Liver (tissue), 3 donors: ENCODE data around the gene USH2A.

ENCODE experiments used
- JUND ChIP-seq, 2 donors: IDR thresholded peaks; 2 replicates each; pipeline ENCODE4 v1.6.1; 2016; ENCODE audit warnings: antibody characterized with exemption in 2 of 2
- RAD21 ChIP-seq, 2 donors: IDR thresholded peaks; 2 replicates each; pipeline ENCODE4 v1.6.1; 2016; ENCODE audit warnings: antibody characterized with exemption in 2 of 2, mild to moderate bottlenecking in 2 of 2
- TF ChIP-seq, protein P1 (sequence below): IDR thresholded peaks from 2 replicates; pipeline ENCODE4 v1.6.1; 2016; ENCODE audit warnings: antibody characterized with exemption, mild to moderate bottlenecking
- TF ChIP-seq, protein P2 (sequence below): fragments of 150-350 bp; IDR thresholded peaks from 2 replicates; pipeline ENCODE4 v1.5.1; 2017; ENCODE audit warnings: improper control_type of control experiment, low read depth, low read length; ENCODE audit not compliant: missing input control
- TF ChIP-seq, protein P3 (sequence below): IDR thresholded peaks from 2 replicates; pipeline ENCODE4 v1.6.1; 2016; ENCODE audit warnings: antibody characterized with exemption
- TF ChIP-seq, protein P4 (sequence below): IDR thresholded peaks from 2 replicates; pipeline ENCODE4 v1.6.1; 2016; ENCODE audit warnings: antibody characterized with exemption
- donor health status: healthy.
- donor health status: healthy.

DNA sequence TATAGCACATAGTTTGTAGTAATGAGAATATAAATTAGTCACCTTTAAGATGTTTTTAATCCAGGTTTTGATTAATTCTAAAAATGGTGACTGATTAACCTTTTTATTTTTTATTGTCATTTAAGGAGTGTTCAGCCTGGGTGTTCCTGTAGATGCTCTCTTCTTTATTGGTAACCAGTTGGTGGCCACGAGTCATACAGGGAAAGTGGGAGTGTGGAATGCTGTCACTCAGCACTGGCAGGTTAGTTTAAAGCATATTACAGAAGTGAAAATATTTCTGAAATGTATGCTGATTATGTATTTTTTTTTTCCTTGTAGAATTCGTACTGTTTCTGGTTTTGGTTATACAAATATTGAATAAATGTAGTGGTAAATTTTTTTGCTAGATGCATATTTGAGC, 828.0 kb downstream of the USH2A start:
- TF ChIP-seq, protein P1, sequence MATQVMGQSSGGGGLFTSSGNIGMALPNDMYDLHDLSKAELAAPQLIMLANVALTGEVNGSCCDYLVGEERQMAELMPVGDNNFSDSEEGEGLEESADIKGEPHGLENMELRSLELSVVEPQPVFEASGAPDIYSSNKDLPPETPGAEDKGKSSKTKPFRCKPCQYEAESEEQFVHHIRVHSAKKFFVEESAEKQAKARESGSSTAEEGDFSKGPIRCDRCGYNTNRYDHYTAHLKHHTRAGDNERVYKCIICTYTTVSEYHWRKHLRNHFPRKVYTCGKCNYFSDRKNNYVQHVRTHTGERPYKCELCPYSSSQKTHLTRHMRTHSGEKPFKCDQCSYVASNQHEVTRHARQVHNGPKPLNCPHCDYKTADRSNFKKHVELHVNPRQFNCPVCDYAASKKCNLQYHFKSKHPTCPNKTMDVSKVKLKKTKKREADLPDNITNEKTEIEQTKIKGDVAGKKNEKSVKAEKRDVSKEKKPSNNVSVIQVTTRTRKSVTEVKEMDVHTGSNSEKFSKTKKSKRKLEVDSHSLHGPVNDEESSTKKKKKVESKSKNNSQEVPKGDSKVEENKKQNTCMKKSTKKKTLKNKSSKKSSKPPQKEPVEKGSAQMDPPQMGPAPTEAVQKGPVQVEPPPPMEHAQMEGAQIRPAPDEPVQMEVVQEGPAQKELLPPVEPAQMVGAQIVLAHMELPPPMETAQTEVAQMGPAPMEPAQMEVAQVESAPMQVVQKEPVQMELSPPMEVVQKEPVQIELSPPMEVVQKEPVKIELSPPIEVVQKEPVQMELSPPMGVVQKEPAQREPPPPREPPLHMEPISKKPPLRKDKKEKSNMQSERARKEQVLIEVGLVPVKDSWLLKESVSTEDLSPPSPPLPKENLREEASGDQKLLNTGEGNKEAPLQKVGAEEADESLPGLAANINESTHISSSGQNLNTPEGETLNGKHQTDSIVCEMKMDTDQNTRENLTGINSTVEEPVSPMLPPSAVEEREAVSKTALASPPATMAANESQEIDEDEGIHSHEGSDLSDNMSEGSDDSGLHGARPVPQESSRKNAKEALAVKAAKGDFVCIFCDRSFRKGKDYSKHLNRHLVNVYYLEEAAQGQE, result no peak
- TF ChIP-seq, protein P2, sequence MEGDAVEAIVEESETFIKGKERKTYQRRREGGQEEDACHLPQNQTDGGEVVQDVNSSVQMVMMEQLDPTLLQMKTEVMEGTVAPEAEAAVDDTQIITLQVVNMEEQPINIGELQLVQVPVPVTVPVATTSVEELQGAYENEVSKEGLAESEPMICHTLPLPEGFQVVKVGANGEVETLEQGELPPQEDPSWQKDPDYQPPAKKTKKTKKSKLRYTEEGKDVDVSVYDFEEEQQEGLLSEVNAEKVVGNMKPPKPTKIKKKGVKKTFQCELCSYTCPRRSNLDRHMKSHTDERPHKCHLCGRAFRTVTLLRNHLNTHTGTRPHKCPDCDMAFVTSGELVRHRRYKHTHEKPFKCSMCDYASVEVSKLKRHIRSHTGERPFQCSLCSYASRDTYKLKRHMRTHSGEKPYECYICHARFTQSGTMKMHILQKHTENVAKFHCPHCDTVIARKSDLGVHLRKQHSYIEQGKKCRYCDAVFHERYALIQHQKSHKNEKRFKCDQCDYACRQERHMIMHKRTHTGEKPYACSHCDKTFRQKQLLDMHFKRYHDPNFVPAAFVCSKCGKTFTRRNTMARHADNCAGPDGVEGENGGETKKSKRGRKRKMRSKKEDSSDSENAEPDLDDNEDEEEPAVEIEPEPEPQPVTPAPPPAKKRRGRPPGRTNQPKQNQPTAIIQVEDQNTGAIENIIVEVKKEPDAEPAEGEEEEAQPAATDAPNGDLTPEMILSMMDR, result no peak
- TF ChIP-seq RAD21 (IDR thresholded peaks at IDR 0.05) (no peak), JUND (IDR thresholded peaks at IDR 0.05) (no peak)
- TF ChIP-seq, protein P3, sequence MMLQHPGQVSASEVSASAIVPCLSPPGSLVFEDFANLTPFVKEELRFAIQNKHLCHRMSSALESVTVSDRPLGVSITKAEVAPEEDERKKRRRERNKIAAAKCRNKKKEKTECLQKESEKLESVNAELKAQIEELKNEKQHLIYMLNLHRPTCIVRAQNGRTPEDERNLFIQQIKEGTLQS, result no peak
- TF ChIP-seq, protein P4, sequence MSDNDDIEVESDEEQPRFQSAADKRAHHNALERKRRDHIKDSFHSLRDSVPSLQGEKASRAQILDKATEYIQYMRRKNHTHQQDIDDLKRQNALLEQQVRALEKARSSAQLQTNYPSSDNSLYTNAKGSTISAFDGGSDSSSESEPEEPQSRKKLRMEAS, result no peak
